Thoracic aorta (tissue), 2 donors: ENCODE data around the gene TSPAN17. TPM values are rescaled to one million over a fixed set of nuclear protein-coding genes. Genes with fewer than 3 reads are reported as not detected.

ENCODE experiments used
- ATAC-seq: fragments of 150-250 bp; one replicate; pipeline ENCODE4 v1.8.0; 2017; ENCODE audit warnings: low read depth; ENCODE audit not compliant: insufficient number of reproducible peaks, low FRiP score
- DNase-seq: peaks from one replicate; pipeline ENCODE4 v3.0.0-alpha.2; 2020; ENCODE audit warnings: low spot score
- H3K27ac ChIP-seq, 2 donors: fragments of 200-600 bp; sonication (generic); 1 replicate in 1 of 2; 2 replicates in 1 of 2; pipeline ENCODE4 v1.5.1; 2016; ENCODE audit warnings: mild to moderate bottlenecking in 2 of 2, moderate library complexity in 2 of 2
- H3K27me3 ChIP-seq: fragments of 200-600 bp; sonication (generic); replicated peaks from 2 replicates; pipeline ENCODE4 v1.6.0; 2016; ENCODE audit warnings: mild to moderate bottlenecking; ENCODE audit not compliant: insufficient read depth
- H3K36me3 ChIP-seq: fragments of 200-600 bp; sonication (generic); one replicate; pipeline ENCODE4 v1.5.1; 2016
- H3K4me1 ChIP-seq, 2 donors: fragments of 200-600 bp; sonication (generic); 1 replicate in 1 of 2; 2 replicates in 1 of 2; pipeline versions ENCODE4 v1.5.1 to v1.6.0; 2016; ENCODE audit warnings: low read depth in 2 of 2, mild to moderate bottlenecking in 1 of 2; ENCODE audit not compliant: control insufficient read depth in 1 of 2
- H3K4me3 ChIP-seq: fragments of 200-600 bp; sonication (generic); 2 replicates; pipeline ENCODE4 v1.5.1; 2016; ENCODE audit warnings: mild to moderate bottlenecking
- H3K9me3 ChIP-seq: fragments of 200-600 bp; sonication (generic); 2 replicates; pipeline ENCODE4 v1.5.1; 2016
- total RNA-seq, 2 donors: library from RNA; depleted of rRNA; stranded (reverse); fragments of >200 nt; gene quantifications; one replicate each; pipeline versions ENCODE4 v1.1.0 to v1.2.3, GENCODE V29; 2016
- TF ChIP-seq, protein P1 (sequence below): fragments of 200-600 bp; sonication (generic); IDR thresholded peaks from one replicate; pipeline ENCODE4 v1.5.1; 2019; ENCODE audit warnings: antibody characterized with exemption

The TSPAN17 gene
- total RNA-seq, 2 donors from 2014 or later, result 20.6 to 25.0 TPM

DNA sequence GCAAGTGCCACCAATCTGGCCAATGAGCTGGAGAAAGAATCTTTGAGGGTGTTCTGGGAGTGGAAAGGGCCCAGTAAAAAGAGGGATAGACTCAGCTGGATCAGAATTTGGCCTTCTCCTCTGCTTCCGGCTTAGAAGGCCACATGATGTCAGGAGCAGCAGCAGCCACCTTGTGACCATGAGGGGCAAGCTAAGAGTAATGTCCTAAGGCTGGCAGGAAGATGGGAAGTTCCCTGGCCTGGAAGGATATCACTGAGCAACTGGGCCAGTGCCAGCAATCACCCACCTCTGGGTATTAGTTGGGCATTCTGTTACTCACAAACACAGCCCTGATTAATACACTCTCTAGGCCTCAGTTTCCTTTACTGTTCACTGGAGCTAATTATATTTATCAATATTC is 44.2 kb downstream of the TSPAN17 start:
- Histone ChIP-seq H3K4me3 (no peak overlapping the region), H3K36me3 (no peaks in the 10 kb centered on the region), H3K27me3 (no peaks in the 10 kb centered on the region), H3K4me1 (no peaks in the 10 kb centered on the region), H3K9me3 (no peaks in the 10 kb centered on the region), H3K27ac (no peak overlapping the region)
- TF ChIP-seq, protein P1, sequence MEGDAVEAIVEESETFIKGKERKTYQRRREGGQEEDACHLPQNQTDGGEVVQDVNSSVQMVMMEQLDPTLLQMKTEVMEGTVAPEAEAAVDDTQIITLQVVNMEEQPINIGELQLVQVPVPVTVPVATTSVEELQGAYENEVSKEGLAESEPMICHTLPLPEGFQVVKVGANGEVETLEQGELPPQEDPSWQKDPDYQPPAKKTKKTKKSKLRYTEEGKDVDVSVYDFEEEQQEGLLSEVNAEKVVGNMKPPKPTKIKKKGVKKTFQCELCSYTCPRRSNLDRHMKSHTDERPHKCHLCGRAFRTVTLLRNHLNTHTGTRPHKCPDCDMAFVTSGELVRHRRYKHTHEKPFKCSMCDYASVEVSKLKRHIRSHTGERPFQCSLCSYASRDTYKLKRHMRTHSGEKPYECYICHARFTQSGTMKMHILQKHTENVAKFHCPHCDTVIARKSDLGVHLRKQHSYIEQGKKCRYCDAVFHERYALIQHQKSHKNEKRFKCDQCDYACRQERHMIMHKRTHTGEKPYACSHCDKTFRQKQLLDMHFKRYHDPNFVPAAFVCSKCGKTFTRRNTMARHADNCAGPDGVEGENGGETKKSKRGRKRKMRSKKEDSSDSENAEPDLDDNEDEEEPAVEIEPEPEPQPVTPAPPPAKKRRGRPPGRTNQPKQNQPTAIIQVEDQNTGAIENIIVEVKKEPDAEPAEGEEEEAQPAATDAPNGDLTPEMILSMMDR, result no peak
- no peak for DNase-seq
- no peak for ATAC-seq

DNA sequence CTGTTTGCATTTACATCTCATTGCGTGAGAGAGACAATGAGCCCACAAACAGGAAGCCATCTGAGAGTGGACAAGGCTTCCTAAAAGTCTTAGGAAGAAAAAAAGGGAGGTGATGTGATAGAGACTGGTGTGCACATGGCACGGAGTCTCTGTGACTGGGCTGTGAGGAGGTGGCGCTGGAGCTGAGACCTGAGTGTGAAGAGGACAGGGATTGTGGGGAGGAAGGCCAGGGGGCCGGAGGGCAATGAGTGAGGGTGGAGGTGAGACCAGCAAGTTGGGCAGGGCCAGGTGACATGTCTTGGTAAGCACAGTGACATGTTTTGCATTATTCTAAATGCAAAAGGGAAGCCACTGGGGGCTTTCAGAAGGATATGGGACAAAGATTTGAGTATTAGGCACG is 45.0 kb downstream of the TSPAN17 start:
- TF ChIP-seq, protein P1, result no peak
- H3K27ac ChIP-seq, result no peak overlapping the region
- no peaks in the 10 kb centered on the region for H3K4me1 ChIP-seq
- DNase-seq (no peak), ATAC-seq (no peak)
- H3K36me3 ChIP-seq, result no peaks in the 10 kb centered on the region
- no peak overlapping the region for H3K4me3 ChIP-seq
- no peaks in the 10 kb centered on the region for H3K9me3 ChIP-seq
- no peaks in the 10 kb centered on the region for H3K27me3 ChIP-seq

DNA sequence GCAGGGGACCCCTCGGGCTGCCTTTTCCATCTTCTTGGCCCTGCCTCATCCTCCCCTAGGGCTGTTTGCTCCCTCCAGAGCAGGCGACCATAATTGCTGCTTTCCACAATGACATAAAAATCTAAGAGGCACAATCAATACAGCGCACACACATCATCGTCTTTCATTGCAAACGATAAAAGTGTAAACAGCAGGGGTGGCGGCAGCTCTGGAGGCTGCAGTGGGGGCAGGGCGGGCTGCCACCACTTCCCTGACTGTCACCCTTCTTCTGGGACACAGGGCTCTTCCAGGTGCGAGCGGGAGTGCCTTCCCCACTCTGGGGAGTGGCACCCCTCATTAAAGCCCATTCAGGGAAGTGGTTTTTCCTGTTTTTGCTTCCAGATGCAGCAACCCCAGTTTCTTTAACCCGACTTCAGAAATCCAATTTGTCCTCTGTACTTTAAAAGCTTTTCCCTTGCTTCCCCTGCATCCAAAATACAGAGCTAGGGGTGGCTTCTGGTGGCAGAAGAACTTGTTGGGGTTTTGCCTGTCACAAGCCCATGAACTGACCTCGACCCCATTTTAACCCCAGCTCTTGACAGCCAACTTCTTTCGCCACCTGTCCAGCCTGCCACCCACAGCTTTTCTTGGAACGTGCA is 45.7 kb downstream of the TSPAN17 start:
- H3K27ac ChIP-seq, result no peak overlapping the region
- no peaks in the 10 kb centered on the region for H3K9me3 ChIP-seq
- no peaks in the 10 kb centered on the region for H3K4me1 ChIP-seq
- TF ChIP-seq, protein P1, result no peak
- DNase-seq (no peak), ATAC-seq (no peak)
- no peaks in the 10 kb centered on the region for H3K36me3 ChIP-seq
- no peak overlapping the region for H3K4me3 ChIP-seq
- no peaks in the 10 kb centered on the region for H3K27me3 ChIP-seq

DNA sequence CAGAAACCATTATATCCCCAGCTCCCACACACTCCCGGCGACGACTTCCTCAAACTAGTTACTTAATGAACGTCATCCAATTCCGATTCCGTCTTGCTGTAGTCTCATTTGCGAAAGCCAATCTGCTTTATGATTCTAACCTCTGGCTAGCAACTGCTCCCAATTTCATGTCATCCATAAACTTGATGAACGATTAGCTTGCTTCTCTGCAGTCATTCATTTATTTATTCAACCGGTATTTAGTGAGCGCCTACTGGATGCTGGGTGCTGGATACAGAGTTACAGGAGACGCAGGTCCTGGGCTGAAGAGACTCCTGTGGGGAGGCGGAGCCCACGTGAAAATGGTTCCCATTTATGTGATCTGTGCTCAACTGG is 46.2 kb downstream of the TSPAN17 start:
- no peak overlapping the region for H3K27ac ChIP-seq
- no peaks in the 10 kb centered on the region for H3K36me3 ChIP-seq
- H3K4me3 ChIP-seq, result no peak overlapping the region
- ATAC-seq (no peak), DNase-seq (no peak)
- H3K9me3 ChIP-seq, result no peaks in the 10 kb centered on the region
- H3K27me3 ChIP-seq, result no peaks in the 10 kb centered on the region
- TF ChIP-seq, protein P1, result no peak
- no peaks in the 10 kb centered on the region for H3K4me1 ChIP-seq

DNA sequence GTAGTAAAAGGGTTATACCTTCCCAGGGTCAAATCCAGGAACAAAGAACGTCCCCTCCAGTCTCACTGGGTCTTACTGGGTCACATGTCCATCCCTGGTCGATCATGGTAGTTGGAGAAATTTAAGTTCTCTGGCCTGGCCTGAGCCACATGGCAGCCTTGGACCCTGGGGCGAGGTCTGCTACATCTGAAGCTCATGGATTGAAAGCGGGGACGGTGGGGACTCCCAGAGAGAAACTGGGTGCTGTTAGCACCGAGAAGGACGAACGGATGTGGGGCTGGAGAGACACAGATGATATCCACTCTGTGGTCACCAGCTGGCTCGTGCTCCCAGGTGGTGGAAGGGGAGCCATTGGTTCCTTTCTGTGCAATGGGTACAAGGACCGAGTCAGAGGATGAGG is 46.9 kb downstream of the TSPAN17 start:
- Histone ChIP-seq H3K36me3 (no peaks in the 10 kb centered on the region), H3K4me1 (no peaks in the 10 kb centered on the region), H3K4me3 (no peak overlapping the region), H3K9me3 (no peaks in the 10 kb centered on the region), H3K27ac (no peak overlapping the region), H3K27me3 (no peaks in the 10 kb centered on the region)
- no peak for DNase-seq
- TF ChIP-seq, protein P1, result no peak
- ATAC-seq, result no peak
